ENCODE data around the gene PTGS2. TPM values are rescaled to one million over a fixed set of nuclear protein-coding genes. Genes with fewer than 3 reads are reported as not detected.
"Not testable (repeated sequence)": the region's sequence is repeated elsewhere in the genome, so short reads cannot be mapped to it uniquely, and the experiment has no call there.

Gene PTGS2
- total and polyA plus RNA-seq, 2 experiments from 2014 or later = 6.2 to 21.9 TPM

- H4K20me1 ChIP-seq (ENCODE audit: insufficient read depth, poor library complexity, severe bottlenecking) = no peaks in the 10 kb centered on the region
- DNase-seq (ENCODE audit: low spot score) = no peak
- H3K27ac ChIP-seq = no peak overlapping the region
- H3K27me3 ChIP-seq = no peaks in the 10 kb centered on the region
- WGBS (ENCODE audit: low lambda C conversion rate, missing lambda C conversion rate) = 91% methylated on average over 2 of the region's 2 CpGs
- H3K4me1 ChIP-seq (ENCODE audit: insufficient read depth) = no peaks in the 10 kb centered on the region
- no peaks in the 10 kb centered on the region for H3K36me3 ChIP-seq (replicated peaks; ENCODE audit: insufficient read depth, low read depth)
- no peaks in the 10 kb centered on the region for H3K9me2 ChIP-seq (replicated peaks; ENCODE audit: insufficient read depth)
- H3K79me2 ChIP-seq = no peaks in the 10 kb centered on the region
- H3K9me3 ChIP-seq (ENCODE audit: low read depth) = no peaks in the 10 kb centered on the region
- H3K4me2 ChIP-seq = no peak overlapping the region
- no peak overlapping the region for H2AFZ ChIP-seq
- no peak overlapping the region for H3K4me3 ChIP-seq
- no peak for TF ChIP-seq EZH2phosphoT487 (IDR thresholded peaks at IDR 0.05; ENCODE audit: low read depth, severe bottlenecking, unreplicated experiment)
These were observed 36.6 kb downstream of the PTGS2 start for GRCh38 chr1:186643614-186644013.

GRCh38 chr1:186637567-186637966 lies 42.7 kb downstream of the PTGS2 start:
- DNase-seq (ENCODE audit: low spot score); H3K4me1 ChIP-seq (ENCODE audit: insufficient read depth); H3K27ac ChIP-seq; H3K9me3 ChIP-seq (ENCODE audit: low read depth); H3K27me3 ChIP-seq; H3K36me3 ChIP-seq (replicated peaks; ENCODE audit: insufficient read depth, low read depth); H3K79me2 ChIP-seq; H4K20me1 ChIP-seq (ENCODE audit: insufficient read depth, poor library complexity, severe bottlenecking); H3K9me2 ChIP-seq (replicated peaks; ENCODE audit: insufficient read depth): not testable (repeated sequence)
- 15% methylated on average over 15 of the region's 16 CpGs for WGBS (ENCODE audit: low lambda C conversion rate, missing lambda C conversion rate)
- Histone ChIP-seq H2AFZ (peak overlapping the region; percentile 66), H3K4me3 (peak overlapping the region; percentile 23), H3K4me2 (peak overlapping the region; percentile 70)

GRCh38 chr1:186636786-186637185 lies 43.4 kb downstream of the PTGS2 start:
- 83% methylated on average over 2 of the region's 2 CpGs for WGBS (ENCODE audit: low lambda C conversion rate, missing lambda C conversion rate)
- Histone ChIP-seq H4K20me1 (ENCODE audit: insufficient read depth, poor library complexity, severe bottlenecking) (no peaks in the 10 kb centered on the region), H3K4me2 (peak overlapping the region; percentile 70), H3K4me3 (no peak overlapping the region), H3K36me3 (replicated peaks; ENCODE audit: insufficient read depth, low read depth) (no peaks in the 10 kb centered on the region), H3K27ac (no peak overlapping the region), H3K79me2 (no peaks in the 10 kb centered on the region), H3K9me2 (replicated peaks; ENCODE audit: insufficient read depth) (no peaks in the 10 kb centered on the region), H3K4me1 (ENCODE audit: insufficient read depth) (no peaks in the 10 kb centered on the region), H3K9me3 (ENCODE audit: low read depth) (no peaks in the 10 kb centered on the region), H3K27me3 (no peaks in the 10 kb centered on the region), H2AFZ (no peak overlapping the region)
- TF ChIP-seq EZH2phosphoT487 (IDR thresholded peaks at IDR 0.05; ENCODE audit: low read depth, severe bottlenecking, unreplicated experiment) (no peak), CTCF (IDR thresholded peaks at IDR 0.05; ENCODE audit: poor library complexity) (no peak), EZH2 (IDR thresholded peaks at IDR 0.05; ENCODE audit: borderline replicate concordance) (no peak)
- no peak for DNase-seq (ENCODE audit: low spot score)

- no peak for DNase-seq (ENCODE audit: low spot score)
- H3K27ac ChIP-seq = no peak overlapping the region
- no peaks in the 10 kb centered on the region for H4K20me1 ChIP-seq (ENCODE audit: insufficient read depth, poor library complexity, severe bottlenecking)
- WGBS (ENCODE audit: low lambda C conversion rate, missing lambda C conversion rate) = 92% methylated on average over 2 of the region's 2 CpGs
- H3K79me2 ChIP-seq = no peaks in the 10 kb centered on the region
- no peak overlapping the region for H2AFZ ChIP-seq
- H3K4me2 ChIP-seq = no peak overlapping the region
- no peaks in the 10 kb centered on the region for H3K9me2 ChIP-seq (replicated peaks; ENCODE audit: insufficient read depth)
- no peak for TF ChIP-seq EZH2 (IDR thresholded peaks at IDR 0.05; ENCODE audit: borderline replicate concordance)
- TF ChIP-seq EZH2phosphoT487 (IDR thresholded peaks at IDR 0.05; ENCODE audit: low read depth, severe bottlenecking, unreplicated experiment) = no peak
- no peak for TF ChIP-seq CTCF (IDR thresholded peaks at IDR 0.05; ENCODE audit: poor library complexity)
- no peaks in the 10 kb centered on the region for H3K9me3 ChIP-seq (ENCODE audit: low read depth)
- H3K4me1 ChIP-seq (ENCODE audit: insufficient read depth) = no peaks in the 10 kb centered on the region
- H3K36me3 ChIP-seq (replicated peaks; ENCODE audit: insufficient read depth, low read depth) = no peaks in the 10 kb centered on the region
- H3K27me3 ChIP-seq = no peaks in the 10 kb centered on the region
- H3K4me3 ChIP-seq = no peak overlapping the region
These were observed 45.7 kb downstream of the PTGS2 start for GRCh38 chr1:186634511-186634910.
